Sciatic nerve (tissue), 2 donors: ENCODE measurements around the gene SNAP23. TPM values are rescaled to one million over a fixed set of nuclear protein-coding genes. Genes with fewer than 3 reads are reported as not detected.

ENCODE experiments used
- ATAC-seq: fragments of 200-7000 bp; cut with Tn5 transposase; one replicate; pipeline ENCODE4 v1.9.1; 2020; ENCODE audit warnings: mild to moderate bottlenecking, moderate library complexity
- DNase-seq: peaks from one replicate; pipeline ENCODE4 v3.0.0-alpha.2; 2020; ENCODE audit warnings: low spot score
- intact Hi-C: fragments of 100-400 bp; cut with DNase I; formaldehyde crosslinking; loops from one replicate; pipeline ENCODE4 v1.14.2; 2022
- total RNA-seq: library from RNA; stranded (reverse); fragmentation: NEBNext Ultra II Directional; extraction: Animal tissue kit (Norgen Biotek cat#: 25700); gene quantifications from one replicate; pipeline ENCODE4 v1.2.1, GENCODE V29; 2021
- donor health status: DM: no; HTN: no; CAD: no.
- donor health status: DM: no; HTN: no; CAD: no.

Gene SNAP23
- total RNA-seq, result 75.7 TPM

DNA sequence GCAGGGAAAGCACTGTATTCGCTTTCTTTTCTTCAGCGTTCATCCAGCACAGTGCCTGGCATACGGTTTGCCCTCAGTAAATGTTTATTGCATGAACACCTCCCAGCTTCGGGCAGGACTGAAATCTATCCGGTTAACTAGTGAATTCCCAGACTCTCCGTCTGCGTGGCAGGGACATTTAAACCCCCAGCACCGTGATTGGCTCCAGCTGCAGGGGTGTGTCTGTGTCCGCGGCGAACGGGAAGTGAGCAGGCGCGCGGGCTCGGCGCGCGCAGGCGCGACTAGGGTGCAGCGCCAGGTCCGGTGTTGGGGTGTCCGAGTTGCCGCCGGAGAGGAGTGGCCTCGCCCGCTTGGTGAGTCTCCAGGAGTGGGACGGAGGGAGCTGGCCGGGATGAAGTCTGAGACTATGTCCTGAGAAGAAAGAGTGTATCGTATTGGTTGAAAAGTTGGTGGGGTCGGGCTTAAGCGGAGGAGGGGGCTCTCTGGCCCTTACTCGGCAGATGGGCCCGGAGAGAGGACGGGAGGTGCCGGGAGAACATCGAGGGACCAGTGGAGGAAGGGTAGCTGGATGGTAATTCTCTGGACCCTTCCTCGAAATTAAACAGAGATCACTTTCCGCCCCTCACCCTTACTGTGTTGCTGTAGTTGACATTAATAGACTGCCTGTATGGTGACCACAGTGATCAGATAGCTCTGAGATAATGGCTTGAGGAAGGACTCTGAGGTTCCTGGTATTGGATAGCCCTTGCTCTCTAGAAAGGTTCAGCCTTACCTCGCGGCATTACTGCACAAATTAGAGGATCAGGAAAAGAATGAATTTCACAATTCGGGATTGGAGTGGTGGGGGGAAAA, at the start of gene SNAP23:
Gene SNAP23, plus strand, starts transcription at position 274 of the 852 bp plus-strand sequence. CDS start 16,213 bp downstream, outside the sequence.
- intact Hi-C loops, result no loop called here
- DNase-seq (peak; percentile 93), ATAC-seq (peak; percentile 97)

DNA sequence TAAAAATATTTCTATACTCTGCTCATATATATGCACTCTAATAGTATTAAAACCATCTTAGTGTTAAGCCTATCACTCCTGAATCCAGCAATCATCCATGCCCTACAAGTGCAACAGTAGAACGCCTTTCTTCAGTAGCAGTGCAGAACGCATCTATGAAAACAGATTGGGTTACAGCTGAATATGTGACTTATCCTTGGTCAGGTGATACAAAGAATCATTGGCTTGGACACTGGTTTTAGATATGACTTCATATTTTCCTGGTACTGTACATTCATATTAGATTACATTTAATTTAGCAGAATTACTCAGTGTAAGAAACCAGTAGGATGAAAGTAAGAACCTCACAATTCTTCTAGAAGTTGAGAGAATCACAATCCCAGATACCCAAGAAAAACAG, 47.8 kb upstream of the SNAP23 start:
- DNase-seq, result no peak
- no peak for ATAC-seq
- intact Hi-C loops, result no loop called here

DNA sequence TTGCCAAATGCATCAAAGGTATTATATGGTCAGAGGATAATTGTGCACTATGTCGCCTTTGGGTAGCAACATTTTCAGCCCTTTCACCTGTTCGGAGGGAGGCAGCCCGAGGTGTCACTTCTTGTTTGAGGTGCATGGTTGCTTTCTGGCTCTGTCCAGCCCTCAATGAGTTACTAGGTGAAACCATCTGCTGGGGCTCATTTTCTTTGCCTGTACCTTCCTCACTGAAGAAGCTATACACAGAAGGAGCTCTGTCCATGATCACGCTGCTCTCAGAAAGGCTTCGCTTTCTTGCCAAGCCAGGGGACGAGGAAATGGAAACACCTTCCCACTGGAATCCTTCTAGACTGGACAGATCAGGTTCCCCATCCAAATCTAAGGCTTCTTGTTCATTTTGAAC, 47.2 kb upstream of the SNAP23 start:
- no peak for DNase-seq
- intact Hi-C loops, result no loop called here
- no peak for ATAC-seq

DNA sequence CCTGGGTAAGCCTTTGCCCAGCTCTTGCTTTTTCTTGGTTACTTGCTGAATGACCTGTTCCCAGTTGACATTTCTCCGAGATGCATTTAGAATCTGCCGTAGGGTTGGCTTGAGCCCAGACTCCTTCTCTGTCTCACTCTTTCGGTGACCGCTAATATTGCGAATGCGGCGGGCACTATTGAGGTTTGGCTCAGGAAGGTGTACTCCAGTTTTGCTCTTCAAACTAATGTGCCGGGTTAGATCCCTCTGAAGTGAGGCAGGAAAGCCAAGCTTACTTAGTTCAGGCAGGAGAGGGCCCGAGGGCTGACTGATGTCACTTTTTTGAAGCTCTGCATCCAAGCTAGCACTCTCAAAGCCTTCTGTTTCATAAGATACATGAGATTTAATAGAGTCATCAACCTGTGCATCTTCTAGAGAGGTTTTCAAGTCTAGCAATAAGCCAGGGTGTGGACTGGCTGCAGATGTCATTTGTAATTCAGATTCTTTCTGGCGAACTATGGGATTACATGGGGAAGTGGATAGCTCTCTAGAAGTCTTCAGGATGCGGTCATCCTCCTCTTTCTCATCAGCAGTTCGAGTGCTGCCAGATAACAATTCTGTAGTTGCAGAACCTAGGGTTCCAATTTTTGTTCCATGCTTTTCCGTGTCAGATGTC, 45.5 kb upstream of the SNAP23 start:
- intact Hi-C loops, result loop anchor here (5.0 kb wide), 1 partner anchor 433 kb away; no protein-coding TSS in a partner anchor
- ATAC-seq (no peak), DNase-seq (no peak)

DNA sequence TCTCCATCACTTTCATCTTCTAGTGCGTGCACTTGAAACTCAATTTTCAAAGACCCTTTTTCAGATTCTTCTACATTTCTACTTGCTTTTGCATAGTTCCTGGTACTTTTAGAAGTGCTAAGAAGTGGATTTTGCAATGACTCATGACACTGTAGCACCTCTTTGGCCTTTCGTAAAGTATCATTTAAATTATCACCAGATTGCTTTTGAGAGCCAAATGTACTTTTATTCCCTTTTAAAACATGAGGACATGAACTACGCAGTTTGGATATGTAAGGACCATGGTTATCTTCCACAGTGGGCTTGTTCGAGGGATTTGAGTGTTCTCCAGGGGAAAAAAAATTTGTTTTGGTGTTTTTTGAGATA, 45.0 kb upstream of the SNAP23 start:
- intact Hi-C loops, result loop anchor here (5.0 kb wide), 1 partner anchor 433 kb away; no protein-coding TSS in a partner anchor
- ATAC-seq (no peak), DNase-seq (no peak)

DNA sequence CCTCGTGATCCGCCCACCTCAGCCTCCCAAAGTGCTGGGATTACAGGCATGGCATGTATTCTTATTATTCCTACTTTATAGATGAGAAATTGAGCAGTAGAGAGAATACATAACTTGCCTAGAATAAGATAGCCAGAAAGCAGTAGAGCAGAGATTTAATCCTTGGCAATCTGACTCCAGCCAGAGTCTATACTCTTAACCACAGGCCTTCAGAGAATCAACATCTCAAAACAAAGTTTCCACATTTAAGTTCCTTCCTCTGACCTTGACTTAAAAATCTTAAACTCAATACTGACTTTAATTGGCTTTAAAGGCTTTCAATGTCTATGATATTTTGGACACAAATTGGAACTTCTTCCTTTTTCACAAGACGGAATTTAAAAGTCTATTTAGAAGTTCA, 41.6 kb upstream of the SNAP23 start:
- DNase-seq (no peak), ATAC-seq (no peak)
- intact Hi-C loops, result loop anchor here (5.0 kb wide), 1 partner anchor 437 kb away; no protein-coding TSS in a partner anchor

DNA sequence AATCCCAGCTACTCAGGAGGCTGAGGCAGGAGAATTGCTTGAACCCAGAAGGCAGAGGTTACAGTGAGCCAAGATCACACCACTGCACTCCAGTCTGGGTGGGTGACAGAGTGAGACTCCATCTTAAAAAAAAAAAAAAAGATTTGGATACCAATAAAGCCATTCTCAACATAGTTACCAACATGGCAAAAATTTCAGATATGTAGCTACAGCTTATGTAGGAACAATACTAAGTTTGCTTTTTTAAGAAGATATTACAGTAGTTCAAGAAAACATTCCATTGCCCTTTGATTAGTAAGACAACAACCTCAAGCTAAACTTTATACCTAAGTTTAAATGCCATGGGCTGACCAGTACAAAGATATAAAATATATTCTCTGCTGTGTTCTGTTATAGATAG, 38.9 kb upstream of the SNAP23 start:
- intact Hi-C loops, result no loop called here
- ATAC-seq, result no peak
- no peak for DNase-seq

DNA sequence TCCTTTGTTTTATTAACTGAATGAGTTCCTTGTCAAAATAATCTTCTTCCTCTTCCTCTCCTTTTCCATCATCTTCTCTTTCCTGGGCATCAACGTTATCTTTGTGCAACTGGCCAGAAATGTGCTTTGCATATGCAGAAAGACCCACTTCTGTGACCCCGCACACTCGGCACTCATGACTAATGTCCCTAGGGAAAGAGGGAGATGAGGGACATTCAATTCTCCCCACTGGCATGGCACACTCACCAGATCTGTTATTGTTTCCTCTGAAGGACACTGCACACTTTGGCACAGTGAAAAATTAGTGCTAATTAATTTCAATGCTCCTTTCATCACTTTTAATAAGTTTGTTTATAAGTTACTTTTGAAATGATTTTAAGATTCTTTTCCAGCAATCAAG, 38.5 kb upstream of the SNAP23 start:
- ATAC-seq (no peak), DNase-seq (no peak)
- intact Hi-C loops, result no loop called here

DNA sequence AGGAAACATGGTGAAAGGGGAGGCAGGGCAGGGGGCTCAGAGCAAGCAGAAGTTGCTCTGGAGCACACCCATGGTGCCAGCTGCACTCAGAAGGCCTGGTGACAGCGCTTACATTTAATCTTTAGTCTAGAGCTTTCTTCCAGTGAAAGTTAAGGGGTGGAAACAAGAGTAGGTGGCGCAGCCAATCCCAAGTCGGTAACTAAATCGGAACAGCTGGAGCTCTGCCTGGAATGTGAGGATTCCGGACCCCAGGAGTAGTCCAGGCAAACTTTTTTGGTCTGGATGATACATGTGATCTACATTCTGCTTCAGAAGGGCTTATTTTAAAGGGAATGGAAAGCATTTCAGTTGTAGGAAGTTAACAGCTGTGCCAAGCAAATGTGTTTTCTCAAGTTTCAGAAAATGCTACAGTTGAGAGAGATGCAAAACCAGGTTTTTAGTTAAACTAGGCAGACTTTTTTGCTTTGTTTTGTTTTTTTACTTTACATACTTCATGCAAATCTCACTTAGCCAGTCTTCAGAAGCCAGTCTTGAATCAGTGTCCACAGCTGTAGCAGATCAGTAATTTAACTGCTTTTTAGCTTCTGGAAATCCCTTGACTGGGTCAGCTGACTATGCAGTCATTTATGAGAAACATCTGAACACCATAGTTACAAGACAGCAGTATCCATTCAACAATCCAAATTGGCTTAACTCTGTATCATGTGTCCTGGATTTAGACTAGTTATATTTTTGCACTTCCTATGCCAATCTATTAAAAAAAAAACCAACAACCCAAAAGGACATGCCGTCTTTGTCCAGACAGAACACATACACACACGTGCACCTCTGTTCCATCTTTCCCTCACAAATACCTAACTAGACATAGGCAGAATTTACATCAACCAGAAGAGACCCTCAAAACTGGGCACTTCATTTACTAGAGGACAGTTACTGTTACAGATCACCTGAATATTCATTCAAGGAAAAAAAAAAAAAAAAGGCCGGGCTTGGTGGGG, 37.7 kb upstream of the SNAP23 start:
- intact Hi-C loops, result no loop called here
- ATAC-seq, result peak; percentile 97
- peak; percentile 79 for DNase-seq

DNA sequence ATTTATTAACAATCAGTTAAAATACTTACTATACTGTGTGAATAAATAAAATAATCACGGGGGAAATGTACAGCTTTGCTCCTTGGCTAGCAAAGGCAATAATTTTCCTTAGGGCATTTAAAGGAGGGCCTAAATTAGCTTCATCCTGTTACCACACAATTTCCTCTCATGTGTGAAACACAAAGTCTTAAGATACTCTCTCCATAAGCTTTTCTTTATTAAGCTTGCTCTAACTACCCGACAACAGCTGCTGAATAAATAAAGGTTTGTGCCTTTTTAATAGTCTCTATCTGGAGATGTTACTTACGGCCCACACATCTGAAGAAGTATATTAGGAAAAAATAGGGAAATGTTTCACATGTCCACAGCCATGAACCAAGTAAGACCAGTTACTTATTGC, 34.2 kb upstream of the SNAP23 start:
- intact Hi-C loops, result no loop called here
- ATAC-seq (no peak), DNase-seq (no peak)

DNA sequence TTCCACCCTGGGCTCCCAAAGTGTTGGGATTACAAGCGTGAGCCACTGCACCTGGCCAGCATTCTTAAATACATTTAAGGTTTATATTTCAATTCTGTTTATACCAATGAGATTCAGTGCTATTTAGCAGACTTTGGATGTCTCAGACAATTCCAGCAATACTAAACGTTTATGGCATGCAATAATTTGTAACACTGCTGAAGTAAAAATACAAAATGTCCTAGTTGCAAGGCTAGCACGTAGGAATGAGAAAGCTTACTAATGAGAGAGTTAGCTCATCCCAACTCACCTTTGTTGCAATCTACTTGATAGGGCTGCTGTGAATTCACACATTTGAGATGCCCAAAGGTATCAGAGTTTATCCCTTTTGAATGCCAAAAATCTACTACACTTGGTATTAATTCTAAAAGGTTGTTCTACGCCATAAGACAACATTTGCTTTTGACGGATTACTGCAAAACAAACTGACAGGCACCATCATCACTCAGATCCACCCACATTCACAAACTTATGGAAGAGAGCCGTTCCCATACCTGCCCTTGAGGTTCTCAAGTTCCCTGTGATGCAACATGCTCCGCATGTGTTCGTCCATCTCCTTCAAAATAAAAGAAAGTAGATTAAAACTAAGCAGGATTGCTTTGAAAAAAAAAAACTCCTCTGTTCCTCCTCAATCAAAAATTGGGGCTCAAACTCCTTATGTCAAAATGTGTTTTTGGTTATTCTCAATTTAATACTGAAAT, 29.7 kb upstream of the SNAP23 start:
- DNase-seq, result no peak
- intact Hi-C loops, result no loop called here
- ATAC-seq, result no peak

DNA sequence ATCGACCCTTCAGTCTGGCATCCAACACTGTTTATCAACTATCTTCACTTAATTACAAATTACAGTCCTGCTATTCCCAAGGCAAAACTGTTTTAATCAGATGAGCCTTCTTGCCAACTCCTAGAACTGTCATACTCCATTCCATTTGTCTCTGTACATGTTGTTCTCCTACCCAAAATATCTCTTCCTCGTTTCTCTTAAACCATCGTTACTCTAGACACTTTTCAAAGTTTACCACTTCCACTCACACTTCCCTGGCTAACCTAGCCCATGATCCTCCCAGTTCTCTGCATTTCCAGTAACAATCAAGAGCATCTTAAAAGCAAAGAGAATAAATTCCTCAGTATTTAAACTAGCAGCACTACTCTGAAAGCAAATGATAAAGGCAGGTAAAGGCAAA, 24.4 kb upstream of the SNAP23 start:
- intact Hi-C loops, result no loop called here
- ATAC-seq, result no peak
- DNase-seq, result no peak

DNA sequence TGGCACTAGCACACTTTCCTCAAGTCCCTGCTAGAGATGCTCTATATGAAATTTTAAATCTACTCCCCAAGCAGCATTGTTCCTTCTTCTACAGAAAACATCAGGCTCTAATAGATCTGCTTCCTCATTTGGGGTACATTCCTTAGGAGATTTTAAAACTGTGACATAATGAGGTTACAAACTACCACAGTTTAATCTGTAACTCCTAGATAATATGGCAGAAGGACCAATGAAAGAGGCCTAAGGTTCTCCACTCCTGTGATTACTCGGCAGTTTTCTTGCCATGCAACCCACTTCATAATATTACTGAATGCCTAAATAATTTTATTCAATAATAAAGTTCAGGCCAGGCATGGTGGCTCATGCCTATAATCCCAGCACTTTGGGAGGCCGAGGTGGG, 20.6 kb upstream of the SNAP23 start:
- ATAC-seq, result no peak
- intact Hi-C loops, result no loop called here
- no peak for DNase-seq

DNA sequence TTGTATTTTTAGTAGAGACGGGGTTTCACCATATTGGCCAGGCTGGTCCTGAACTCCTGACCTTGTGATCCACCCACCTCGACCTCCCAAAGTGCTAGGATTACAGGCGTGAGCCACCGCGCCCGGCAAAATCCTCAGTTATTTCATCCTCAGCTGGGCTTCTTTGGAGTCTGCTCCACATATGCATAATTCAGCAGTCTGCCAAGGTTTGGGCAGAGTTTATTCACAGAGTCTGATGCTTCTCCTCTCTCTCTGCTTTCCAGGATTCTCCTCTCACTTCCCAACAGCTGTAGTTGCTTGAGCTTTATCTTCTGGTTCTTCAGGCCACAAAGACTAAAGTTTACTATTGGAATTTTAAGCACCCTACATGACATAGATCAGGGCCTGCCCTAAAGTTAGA, 12.7 kb upstream of the SNAP23 start:
- intact Hi-C loops, result no loop called here
- DNase-seq (no peak), ATAC-seq (no peak)

DNA sequence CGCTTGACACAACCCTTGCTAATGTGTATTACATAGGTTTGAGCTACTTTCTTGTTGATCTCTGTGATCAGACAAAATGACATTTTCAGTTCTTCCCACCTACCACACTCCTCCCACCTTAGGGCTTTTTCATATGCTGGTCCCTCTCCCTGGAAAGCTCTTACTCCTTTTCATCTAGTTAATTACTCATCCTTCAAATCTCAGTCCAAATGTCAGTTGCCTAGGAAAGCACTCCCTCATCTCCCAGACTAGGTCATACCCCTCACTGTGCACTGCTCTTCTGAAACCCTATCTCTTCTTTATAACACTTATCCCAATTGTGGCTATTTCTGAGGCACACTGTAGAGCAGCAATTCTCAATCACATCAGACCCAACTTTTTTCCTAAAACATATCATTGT, 11.8 kb upstream of the SNAP23 start:
- DNase-seq (no peak), ATAC-seq (no peak)
- intact Hi-C loops, result no loop called here

DNA sequence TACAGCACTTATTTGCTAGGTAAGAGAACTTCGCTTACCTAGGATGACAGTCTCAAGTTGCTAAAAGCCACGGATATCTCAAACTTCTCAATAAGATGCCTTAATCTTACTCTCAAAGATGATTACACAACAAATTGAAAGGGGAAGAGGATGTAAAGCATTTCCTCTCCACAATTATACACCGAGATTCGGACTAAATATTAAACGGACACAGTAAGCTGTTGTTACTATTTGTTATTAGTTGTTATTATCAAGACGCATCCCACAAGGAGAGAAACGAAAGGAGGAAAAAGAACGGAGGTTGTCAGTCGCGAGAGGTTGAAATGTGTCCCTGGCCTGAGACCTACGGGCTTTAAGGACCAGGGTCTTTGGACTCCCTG, 5.2 kb upstream of the SNAP23 start:
- intact Hi-C loops, result no loop called here
- ATAC-seq (no peak), DNase-seq (no peak)

DNA sequence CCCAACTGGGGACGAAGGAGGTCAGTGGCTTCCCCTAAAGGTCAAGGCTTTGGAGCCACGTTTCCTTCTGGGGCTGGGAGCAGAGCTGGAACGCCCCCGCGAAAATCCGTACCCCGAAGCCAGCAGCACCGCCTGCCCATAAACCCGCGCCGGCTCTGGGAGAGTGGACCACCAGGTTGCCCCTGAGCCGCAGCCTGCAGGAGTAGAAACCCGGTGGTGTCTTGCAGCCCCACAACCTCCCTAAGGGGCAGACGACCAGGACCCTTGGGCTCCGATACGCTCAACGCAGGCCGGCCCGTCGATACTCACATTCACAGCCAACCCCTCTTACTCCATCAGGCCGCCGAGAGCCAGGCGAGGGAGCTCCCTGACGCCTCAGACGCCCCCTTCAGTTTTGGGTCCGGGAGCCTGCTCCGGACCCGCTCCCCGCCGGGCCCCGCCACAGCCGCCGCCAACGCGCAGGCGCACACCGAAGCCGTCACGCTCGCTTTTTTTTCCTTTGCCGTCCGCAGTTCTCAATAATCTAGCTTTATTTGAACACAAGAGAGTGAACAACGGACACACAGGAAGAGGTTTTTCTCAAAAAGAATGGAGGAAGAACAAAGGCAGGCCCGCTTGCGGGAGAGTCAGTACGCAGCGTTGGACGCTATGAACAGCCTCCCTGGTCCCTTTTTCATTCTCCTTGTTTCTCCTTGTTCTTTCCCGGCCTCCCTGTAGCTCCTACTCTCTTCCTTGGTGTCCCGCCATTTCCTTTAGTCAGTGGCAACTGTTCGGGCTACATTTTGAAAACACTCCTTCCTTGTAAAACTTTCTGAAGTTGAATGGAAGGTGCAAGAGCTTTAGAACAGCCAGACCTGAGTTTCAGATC, 4.5 kb upstream of the SNAP23 start, which contains the start of gene ZNF106:
Gene ZNF106, minus strand, starts transcription at position 471 of the 868 bp plus-strand sequence. CDS start 18,852 bp downstream, outside the sequence.
- ATAC-seq, result peak; percentile 77
- DNase-seq, result peak; percentile 90
- intact Hi-C loops, result no loop called here
